Right lung (tissue), 5 donors: ENCODE data around the gene PITHD1. TPM values are rescaled to one million over a fixed set of nuclear protein-coding genes. Genes with fewer than 3 reads are reported as not detected.
"Not testable (repeated sequence)": the region's sequence is repeated elsewhere in the genome, so short reads cannot be mapped to it uniquely, and the experiment has no call there.

ENCODE experiments used
- DNase-seq, 2 donors: peaks; one replicate each; pipeline ENCODE4 v3.0.0-alpha.2; 2013
- polyA plus RNA-seq, 5 donors: library from polyadenylated mRNA; unstranded; fragments of 120-200 nt; gene quantifications; one replicate each; pipeline versions ENCODE4 v1.2.1 to v1.2.3, GENCODE V29; 2013; ENCODE audit warnings: inconsistent platforms in 1 of 5, low replicate concordance in 1 of 5; ENCODE audit not compliant: insufficient read length in 5 of 5, insufficient read depth in 1 of 5

The PITHD1 gene
- polyA plus RNA-seq, 5 donors = 52.7 to 70.2 (median 60.2) TPM

DNA sequence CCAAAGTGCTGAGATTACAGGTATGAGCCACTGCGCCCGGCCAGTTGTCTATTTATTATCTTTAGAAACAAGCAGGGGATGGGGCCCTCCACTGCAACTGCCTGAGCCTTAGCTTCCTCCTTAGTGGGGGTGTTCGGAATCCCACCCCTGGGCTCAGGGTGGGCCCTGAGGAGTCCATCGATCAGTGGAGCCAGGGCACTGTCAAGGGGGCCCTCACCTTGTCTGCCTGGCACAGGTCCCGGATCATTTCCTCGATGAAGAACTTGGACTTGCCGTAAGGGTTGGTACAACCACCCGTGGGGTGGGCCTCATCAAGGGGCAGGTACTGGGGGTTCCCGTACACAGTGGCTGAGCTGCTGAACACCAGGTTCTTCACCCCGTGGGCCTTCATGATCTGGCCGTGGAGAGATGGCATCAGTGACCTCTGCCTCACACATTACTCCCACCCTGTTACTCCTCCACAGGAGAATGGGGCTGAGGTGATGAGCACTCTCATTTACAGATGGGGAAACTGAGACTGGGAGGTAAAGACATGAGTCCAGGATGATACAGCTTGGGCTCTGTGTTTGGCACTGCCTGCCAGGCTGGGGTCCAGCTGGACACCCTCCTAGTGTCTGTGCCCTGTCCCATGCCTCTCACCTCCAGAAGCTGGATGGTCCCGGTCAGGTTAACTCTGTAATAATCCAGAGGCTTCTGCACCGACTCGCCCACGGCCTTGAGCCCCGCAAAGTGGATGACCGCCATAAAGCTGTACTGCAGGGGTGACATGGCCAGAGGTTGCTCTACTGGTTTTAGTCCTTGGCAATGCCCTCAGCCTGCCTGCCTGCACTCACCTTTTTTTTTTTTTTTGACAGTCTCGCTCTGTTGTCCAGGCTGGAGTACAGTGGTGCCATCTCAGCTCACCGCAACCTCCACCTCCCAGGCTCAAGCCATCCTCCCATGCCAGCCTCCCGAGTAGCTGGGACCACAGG lies 19.5 kb downstream of the PITHD1 start:
- no peak for DNase-seq

DNA sequence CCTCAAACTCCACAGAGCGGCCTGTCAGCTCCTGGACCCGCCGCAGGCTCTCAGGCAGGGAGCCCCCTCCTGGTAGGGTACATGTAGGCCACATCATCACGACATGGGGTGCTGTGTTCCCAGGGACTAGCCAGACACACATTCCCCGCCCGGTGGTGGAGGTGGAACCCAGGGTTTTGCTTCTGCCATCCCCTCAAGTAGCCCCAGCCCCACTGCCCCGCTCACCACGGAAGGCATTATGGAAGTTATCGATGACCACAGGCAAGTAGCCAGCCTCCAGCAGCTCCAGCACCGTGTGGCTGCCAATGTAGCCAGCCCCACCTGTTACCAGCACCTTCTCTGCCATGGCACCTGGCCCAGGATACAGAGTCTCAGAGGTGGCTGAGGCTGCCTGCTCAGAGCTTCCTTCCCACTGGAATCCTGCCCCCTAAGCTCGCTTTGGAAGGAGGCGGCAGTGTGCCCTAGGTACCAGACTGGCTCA lies 20.5 kb downstream of the PITHD1 start:
- DNase-seq = no peak

DNA sequence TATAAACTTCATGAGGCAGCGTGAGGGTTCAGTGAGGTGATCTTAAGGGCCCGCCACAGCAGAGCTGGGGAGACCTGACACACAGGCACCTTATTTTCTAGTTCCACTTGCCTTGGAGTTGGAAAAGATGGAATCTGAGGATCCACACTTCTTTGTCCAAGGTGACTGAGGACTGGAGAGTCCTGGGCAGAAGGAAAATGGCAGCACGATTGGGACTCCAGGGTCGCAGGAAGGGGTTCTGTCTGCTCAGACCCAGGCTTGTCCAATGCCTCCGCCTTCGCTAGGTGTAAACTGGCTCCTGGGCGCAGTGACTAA lies 21.0 kb downstream of the PITHD1 start:
- no peak for DNase-seq

DNA sequence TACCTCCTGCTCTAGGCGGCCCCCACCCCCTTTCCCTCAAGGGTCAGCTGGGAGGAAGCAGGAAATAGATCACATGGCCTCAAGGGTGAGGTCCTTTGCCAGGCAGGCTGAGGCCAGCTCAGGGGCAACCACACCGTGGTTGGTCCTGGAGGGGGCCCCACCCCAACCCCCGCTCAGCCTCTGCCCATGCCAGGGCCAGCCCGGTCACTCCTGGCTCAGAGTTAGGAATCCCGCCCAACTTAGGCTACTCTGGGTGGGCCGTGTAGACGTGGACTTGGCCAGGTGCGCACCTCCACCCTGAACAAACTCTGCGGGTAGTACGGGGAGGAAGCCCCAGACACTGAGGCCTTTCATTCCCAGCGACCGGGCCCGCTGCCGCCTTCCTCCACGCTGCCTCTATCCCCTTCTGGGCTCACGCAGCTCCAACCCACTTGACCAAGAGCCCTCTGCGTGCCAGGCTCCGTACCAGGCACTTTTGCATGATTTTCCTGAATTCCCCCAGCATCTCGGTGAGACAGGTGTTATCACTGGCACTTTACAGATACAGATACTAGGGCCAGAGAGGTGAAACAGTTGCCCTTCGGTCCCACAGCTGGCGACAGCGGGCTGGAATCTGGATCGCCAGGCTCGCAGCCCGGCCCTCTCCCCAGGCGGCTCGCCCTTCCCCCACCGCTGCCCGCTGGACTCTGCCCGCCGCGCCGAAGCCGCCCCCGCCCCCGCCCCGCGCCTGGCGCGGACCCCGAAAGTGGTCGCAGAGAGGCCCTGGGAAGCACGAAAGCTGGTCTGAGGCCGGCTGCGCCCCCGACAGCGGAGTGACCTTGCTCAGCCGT lies 21.6 kb downstream of the PITHD1 start:
- no peak for DNase-seq

DNA sequence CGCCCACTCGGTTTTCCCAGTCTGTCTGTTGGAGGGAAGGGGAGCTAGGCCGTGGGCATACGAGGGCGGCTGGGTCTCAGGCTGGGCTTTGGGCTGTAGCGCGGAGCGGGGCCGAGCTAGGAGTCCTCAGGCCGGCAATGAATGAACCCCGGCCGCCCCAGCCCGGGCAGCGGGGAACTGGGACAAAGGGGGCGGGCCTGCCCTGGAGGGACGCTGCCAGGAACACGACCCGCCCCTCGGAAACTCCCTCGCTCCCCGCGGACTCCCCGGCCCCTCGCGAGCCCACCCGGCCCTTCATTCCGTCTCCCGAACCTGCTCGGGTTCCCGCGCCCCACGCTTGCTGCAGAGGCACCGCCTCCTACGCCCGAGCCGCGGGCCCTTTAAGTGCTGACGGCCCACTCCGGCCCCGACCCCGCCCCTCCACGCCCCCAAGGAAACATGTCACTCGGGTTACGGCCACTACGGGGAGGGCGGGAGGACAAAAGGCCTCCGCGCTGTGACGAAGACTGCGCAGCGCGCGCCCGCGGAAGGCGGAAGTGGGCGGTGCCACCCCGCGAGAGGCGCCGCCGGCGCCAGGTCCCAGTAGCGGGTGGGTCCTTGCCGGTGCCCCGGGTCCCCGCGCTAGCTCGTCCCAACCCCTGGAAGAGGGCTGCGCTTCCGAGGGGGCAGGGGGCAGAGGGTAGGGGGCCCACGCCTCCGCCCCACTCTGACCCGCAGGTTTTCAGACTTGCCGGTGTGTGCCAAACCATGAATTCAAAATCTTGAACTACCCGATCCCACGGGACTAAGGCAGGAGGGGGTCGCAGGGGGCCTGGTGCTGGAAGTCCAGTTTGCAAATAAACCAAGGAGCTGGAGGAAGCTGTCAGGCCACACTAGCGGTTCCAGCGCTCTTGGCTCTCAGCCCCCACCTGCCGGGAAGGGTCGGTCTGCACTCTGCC lies 22.5 kb downstream of the PITHD1 start, which contains the start of gene GALE:
GALE (minus strand) TSS at position 355 of the 938 bp plus-strand sequence. CDS start 1,747 bp downstream, outside the sequence.
- peak; percentile 97 to 98 for DNase-seq

DNA sequence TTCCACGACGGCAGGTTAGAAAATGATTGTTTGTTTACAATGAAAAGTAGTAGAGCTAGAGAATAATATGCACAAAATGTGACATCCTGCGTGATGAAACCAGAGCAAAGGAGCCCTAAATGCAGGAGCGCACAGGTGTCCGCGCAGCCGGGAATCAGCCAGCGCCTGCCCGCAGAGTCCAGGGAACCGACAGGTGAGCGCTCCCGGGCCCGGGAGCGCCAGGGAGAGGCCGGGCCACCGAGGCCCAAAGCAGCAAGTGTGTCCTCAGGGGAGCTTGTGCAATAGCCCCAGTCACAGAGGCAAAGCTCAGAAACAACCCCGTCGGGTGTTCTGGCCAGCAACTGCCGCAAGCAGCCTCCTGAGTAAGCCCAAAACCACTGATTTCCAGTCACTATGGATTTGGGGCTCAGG lies 23.1 kb downstream of the PITHD1 start:
- no peak for DNase-seq

DNA sequence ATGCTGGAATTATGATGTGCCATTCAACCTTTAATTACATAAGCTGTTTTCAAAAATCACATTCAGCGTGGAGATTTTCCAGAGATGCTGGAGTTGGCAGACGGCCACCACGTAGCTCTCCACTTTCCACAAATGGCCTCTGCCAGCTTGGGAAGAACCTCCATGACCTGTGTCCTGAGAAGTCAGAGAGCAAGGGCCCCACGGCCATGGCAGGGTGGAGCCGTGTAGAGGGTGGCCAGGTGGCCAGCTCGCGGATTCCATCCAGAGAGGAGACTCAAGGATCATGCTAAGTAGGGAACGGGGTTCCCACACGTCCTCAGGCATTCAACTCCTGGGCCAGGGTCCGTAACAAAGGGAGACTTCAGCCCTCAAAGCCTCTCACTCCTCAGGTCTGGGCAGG lies 23.7 kb downstream of the PITHD1 start:
- DNase-seq = no peak

DNA sequence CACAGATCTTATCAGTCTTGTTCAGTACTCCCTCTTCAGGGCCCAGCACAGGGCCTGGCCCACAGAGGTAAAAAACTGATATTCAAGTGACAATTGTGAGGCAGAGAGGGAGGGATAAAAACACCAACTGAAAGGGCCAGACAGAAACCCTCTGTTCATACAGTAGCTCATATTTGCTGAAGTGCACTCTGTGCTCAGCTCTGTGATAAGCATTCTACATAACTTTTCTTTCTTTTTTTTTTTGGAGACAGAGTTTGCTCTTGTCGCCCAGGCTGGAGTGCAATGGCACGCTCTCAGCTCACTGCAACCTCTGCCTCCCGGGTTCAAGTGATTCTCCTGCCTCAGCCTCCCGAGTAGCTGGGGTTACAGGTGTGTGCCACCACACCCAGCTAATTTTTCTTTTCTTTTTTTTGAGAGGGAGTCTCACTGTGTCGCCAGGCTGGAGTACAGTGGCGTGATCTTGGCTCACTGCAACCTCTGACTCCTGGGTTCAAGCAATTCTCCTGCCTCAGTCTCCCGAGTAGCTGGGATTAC lies 24.7 kb downstream of the PITHD1 start:
- not testable (repeated sequence) for DNase-seq

DNA sequence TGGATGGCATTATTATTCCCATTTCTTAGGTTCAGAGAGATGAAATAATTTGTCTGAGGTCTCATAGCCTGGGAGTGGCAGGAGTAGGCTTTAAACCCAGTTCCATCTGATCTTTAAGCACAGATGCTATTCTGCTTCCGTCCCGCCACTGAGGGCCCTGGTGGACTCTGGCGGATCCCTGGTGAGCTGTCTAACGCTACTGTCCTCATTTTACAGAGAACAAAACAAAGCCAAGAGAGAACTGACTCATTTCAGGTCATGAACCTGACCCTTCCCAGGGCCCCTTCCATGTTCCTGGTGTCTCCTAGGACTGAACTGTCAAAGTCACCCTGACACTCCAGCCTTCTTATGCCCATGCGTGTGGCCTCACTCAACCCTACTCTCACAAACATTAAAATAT lies 25.5 kb downstream of the PITHD1 start:
- DNase-seq = no peak

DNA sequence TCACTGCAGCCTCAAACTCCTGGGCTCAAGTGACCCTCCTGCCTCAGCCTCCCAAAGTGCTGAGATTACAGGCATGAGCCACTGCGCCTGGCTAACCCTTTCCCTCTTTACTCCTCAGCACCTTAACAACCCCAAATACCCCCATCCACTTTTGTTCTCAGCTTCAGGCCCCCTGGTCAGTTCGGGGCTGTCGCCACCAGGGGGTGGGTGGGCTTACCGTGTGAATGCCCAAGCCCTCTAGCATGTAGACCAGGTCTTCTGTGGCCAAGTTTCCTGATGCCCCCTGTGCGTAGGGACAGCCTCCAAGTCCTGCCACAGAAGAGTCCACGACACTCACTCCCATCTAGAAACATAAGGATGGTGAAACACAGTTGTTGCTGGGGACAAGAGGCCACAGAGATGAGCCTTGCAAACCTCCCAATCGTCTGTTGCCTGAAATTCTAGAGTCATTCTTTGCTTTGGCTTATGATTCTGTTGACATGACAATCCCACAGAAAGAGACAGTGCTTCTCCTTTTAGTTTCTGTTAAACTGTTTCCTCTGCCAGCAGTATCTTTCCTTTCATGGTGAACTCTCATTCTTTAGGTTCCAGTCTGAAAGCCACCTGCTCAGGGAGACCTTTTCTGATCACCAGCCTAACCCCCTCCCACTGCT lies 26.1 kb downstream of the PITHD1 start:
- no peak for DNase-seq

DNA sequence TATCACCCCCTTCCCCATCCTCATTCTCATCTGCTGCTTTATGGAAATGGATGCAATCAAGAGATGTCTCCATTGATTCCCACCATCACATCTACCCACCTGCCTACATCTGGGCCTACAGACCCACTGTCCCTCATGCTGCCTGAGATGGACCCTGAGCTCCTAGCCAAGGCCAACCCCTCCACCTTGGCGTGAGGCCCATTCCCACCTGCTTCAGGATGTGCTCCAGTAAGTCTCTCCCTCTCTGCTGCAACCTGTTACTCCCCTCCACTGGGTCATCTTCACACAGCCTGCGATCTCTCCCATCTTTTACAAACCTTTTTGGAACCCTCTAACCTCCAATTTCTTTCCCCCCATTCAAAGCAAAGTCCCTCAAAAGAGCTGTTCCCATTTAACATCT lies 26.8 kb downstream of the PITHD1 start:
- no peak for DNase-seq

DNA sequence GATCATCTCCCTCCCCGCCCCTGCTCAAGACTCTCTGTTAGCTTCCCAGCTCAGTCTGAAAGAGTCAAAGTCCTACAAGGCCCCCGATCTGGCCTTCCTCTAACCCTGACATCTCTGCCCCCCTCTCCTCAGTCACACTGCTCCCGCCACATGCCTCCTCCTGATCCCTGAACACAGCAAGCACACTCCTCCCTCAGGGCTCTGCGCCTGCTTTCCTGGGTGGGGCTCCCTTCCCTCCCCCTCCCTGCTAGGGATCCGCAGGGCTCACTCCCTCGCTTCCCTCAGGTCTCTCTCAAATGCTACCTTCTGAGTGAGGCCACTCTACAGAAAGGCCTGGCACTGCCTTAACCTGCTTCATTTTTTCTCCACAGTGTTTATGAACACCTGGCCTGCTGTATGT lies 28.1 kb downstream of the PITHD1 start:
- DNase-seq = no peak

DNA sequence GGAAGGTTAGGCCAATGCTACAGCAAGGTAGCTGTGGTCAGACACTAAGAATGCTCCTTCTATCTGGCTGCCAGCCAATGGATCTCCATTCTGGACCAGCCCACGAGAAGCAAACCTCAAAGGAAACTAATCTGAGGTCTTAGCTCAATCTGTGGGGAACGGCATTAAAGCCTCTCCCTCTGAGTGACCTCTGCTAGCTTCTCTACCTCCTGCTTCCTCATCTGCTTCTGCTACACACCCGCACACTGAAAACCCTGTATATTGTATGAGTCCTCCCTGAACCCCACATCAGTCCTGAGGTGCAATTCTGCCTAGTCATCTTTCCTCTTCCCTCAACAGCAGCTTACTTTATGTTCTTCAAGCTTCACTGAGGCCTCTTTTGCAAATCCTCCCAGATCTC lies 29.2 kb downstream of the PITHD1 start:
- DNase-seq = no peak

DNA sequence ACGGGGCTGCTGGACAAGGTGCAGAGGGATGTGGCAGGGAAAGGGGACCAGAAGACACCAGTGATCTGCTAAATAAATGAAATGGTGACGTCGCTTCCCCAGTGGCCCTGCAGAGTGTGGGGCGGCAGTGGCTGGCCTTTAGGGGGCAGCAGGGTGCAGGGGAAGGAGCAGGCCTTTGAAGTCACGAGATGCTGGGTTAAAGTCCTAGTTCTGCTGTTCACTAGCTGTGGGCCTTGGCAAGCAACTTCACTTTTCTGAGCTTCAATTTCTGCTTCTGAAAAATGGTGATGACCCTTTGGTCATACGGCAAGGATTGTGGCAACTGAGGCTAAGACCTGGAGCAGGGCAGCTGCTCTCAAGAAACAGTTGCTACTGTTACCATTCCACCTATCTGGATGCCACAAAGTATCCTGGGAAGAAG lies 31.5 kb downstream of the PITHD1 start:
- no peak for DNase-seq

DNA sequence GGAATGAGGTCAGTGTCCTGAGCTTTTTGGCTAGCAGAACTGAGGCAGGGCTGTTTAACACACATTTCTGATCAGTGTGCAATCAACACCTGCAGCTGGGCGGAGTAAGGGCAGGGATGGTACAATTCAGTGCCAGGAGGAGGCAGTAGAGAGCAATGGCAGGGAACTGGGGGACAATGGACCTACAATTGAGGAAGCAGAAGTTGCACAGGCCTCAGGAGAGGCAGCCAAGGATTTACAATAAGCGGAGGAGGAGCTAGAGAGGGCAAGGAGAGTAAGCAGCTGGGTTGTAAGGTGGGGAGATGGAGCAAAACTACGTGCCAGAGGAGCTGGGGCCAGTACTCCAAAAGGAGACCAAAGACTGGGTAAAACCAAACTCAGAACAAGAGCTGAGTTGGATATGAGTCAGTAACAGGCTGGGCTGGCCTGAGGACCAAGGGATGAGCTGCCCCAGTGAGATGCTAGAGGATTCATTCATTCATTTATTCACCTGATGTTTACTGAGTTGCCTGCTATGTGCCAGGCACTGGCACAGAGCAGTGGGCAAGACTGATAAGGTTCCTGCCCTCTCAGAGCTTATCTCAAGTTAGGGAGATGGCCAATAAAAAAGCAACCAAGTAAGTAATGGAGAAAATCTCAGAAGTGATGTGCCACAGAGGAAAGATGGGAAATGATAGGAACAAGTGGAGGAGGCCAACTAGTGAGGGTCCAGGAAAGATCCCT lies 32.8 kb downstream of the PITHD1 start:
- DNase-seq = no peak

DNA sequence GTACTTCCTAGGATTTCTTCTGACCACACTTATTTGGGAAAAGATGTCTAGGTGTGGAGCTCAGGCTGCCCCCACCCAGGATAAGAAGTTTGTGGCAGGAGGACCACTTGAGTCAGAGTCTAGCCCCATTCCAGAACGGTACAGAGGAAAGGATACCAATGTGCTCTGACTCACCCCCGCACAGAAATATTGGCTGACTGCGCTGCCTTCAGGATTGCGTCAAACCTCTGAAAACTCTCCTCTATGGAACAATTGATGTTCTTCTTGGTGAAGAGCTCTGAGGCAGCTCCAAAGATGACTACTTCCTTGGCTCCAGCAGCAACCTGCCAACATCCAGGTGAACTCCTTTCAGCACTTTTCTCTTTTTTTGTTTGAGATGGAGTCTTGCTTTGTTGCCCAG lies 35.8 kb downstream of the PITHD1 start:
- no peak for DNase-seq

DNA sequence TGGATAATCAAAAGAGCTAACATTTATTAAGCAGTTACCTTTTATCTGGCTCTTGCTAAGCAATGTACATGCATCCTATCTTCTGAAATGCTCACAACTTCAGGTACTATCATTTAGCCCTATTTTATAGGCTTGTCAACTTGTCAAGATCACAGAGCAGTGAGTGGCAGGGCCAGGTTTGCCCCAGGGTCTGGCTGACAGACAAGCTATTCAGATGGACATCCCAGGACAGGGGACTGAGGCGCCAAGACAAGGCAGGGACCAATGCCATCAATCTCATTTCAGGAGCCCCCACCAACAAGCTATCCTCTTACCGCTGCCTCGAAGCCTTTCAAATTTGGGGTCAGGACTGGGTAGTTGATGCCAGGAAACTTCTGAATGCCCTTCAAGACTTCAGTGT lies 38.1 kb downstream of the PITHD1 start:
- no peak for DNase-seq

DNA sequence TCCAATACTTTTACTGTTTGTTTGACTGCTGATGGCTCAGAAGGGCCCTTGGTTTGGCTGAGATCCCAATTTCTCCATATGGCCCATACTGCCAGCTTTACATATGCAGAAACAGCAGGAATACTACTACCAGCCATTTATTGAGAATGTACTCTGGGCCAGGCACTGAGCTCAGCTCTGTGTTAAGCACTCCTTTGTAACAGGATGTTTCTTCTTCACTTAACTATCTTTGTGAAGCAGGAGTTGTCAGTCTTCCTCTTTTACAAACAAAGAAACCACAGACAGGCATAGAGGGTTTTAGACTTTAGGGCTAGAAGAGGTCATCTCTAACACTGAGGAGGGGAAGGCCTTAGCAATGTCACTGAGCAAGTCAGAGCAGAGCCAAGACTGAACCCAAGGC lies 38.7 kb downstream of the PITHD1 start:
- no peak for DNase-seq

DNA sequence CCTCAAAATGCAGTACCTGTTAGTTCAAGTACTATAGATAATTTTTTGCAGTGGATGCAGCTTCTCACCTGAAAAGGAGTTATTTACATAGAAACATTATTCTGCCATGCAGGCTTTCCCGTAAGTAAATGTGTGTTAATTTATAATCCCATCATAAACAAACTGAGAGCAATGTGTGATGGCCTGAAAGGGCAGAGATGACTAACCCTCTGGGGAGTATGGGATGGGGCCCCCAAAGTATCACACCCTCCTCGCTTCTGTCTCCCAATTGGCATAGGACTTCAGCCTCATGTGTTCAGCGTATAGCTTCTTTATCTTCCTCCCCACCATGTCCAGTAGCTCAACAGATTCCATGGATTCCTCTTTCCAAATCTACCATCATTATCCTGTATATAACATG lies 39.4 kb downstream of the PITHD1 start:
- DNase-seq = no peak

DNA sequence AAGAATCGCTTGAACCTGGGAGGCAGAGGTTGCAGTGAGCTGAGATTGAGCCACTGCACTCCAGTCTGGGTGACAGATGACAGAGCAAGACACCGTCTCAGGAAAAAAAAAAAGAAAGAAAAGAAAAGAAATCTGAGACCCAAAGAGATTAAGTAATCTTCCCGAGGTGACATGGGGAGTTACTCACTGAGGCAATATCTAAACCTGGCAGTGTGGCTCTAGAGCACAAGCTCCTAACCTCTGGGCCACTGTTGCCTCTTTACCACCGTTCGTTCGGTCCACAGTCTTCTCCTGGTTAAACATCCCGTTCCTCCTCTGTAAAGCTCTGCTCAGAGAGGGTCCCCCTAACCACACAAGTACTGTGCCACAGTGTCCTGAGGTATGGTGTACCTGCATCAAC lies 45.5 kb downstream of the PITHD1 start:
- no peak for DNase-seq
